Mucosa of rectum (tissue), 2 donors: ENCODE data around the gene UBAP2.

ENCODE experiments used
- H3K27ac ChIP-seq, 2 donors: one replicate each; pipeline ENCODE4 v1.7.0; 2013; ENCODE audit warnings: inconsistent platforms in 2 of 2, low read depth in 2 of 2, low read length in 2 of 2
- H3K27me3 ChIP-seq, 2 donors: one replicate each; pipeline ENCODE4 v1.7.0; 2013; ENCODE audit warnings: low read length in 2 of 2; ENCODE audit not compliant: control insufficient read depth in 2 of 2, insufficient read depth in 2 of 2
- H3K36me3 ChIP-seq, 2 donors: one replicate each; pipeline ENCODE4 v1.7.0; 2013; ENCODE audit warnings: low read length in 2 of 2; ENCODE audit not compliant: control insufficient read depth in 2 of 2, insufficient read depth in 2 of 2
- H3K4me1 ChIP-seq, 2 donors: one replicate each; pipeline ENCODE4 v1.7.0; 2013; ENCODE audit warnings: low read length in 2 of 2, mild to moderate bottlenecking in 1 of 2; ENCODE audit not compliant: control insufficient read depth in 2 of 2, insufficient read depth in 2 of 2
- H3K4me3 ChIP-seq, 2 donors: one replicate each; pipeline ENCODE4 v1.7.0; 2013; ENCODE audit warnings: low read length in 2 of 2
- H3K9ac ChIP-seq, 2 donors: one replicate each; pipeline ENCODE4 v1.7.0; 2013; ENCODE audit warnings: low read length in 2 of 2, low read depth in 1 of 2, mild to moderate bottlenecking in 1 of 2
- H3K9me3 ChIP-seq, 2 donors: one replicate each; pipeline ENCODE4 v1.7.0; 2013; ENCODE audit warnings: low read length in 2 of 2; ENCODE audit not compliant: control insufficient read depth in 2 of 2
- donor health status: healthy.
- donor health status: Normal muscosa, but diverticular disease.

UBAP2 gene

GRCh38 chr9:33908749-33909148, 139.9 kb downstream of the UBAP2 start:
- Histone ChIP-seq H3K9ac (no peak overlapping the region), H3K27me3 (no peaks in the 10 kb centered on the region), H3K4me3 (no peak overlapping the region), H3K36me3 (peaks cover 3 to 14% of the 10 kb centered on the region in 2 donors), H3K9me3 (no peaks in the 10 kb centered on the region), H3K4me1 (no peaks in the 10 kb centered on the region), H3K27ac (no peak overlapping the region)

DNA sequence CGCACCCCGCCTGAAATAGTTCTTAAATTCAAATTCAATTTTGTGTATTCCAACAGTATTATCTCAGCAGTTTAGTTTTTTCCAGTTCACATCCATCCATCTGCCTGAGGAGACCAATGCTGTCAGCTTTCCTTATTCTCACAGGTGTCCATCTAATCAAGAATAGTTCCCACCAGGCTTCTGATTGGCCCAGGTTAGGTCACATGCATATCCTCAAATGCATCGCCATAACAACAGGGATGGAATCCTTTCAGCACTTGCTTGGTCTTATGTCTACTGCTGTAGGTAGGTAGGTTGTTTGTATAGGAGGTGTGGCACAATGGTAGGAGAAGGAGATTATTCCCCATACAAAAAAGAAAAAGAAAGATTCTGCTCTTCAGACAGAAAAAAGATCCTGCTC, 140.6 kb downstream of the UBAP2 start:
- Histone ChIP-seq H3K9me3 (no peaks in the 10 kb centered on the region), H3K36me3 (peaks cover 7 to 11% of the 10 kb centered on the region in 2 donors), H3K4me3 (no peak overlapping the region), H3K9ac (no peak overlapping the region), H3K27me3 (no peaks in the 10 kb centered on the region), H3K27ac (no peak overlapping the region), H3K4me1 (no peaks in the 10 kb centered on the region)

DNA sequence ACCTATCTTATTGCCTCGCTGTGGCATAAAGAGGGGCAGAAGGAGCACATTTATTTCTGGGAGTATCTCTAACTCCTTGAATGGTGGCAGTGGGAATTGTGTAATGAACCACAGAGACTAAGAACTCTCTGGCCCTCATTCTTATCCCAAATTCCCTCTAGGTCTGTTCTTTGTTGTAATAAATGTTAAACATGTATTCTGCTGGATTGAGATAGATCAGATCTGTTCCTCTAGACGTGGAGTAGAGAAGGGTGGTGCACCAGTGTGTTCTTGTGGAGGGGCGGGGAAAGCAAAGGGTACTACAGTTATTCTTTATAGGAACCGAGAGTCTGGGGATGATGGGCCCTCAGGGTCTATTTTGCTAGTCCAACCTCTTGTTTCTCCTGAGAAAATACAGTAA, 141.3 kb downstream of the UBAP2 start:
- Histone ChIP-seq H3K4me3 (no peak overlapping the region), H3K4me1 (no peaks in the 10 kb centered on the region), H3K36me3 (peaks cover 8 to 10% of the 10 kb centered on the region in 2 donors), H3K27ac (no peak overlapping the region), H3K9me3 (no peaks in the 10 kb centered on the region), H3K9ac (no peak overlapping the region), H3K27me3 (no peaks in the 10 kb centered on the region)

GRCh38 chr9:33906769-33907168, 141.9 kb downstream of the UBAP2 start:
- Histone ChIP-seq H3K4me1 (no peaks in the 10 kb centered on the region), H3K4me3 (no peak overlapping the region), H3K9ac (no peak overlapping the region), H3K9me3 (no peaks in the 10 kb centered on the region), H3K27ac (no peak overlapping the region), H3K36me3 (peaks cover 12 to 15% of the 10 kb centered on the region in 2 donors), H3K27me3 (no peaks in the 10 kb centered on the region)

- no peak overlapping the region for H3K27ac ChIP-seq
- no peaks in the 10 kb centered on the region for H3K27me3 ChIP-seq
Measured at GRCh38 chr9:33905137-33905536, 143.6 kb downstream of the UBAP2 start.

DNA sequence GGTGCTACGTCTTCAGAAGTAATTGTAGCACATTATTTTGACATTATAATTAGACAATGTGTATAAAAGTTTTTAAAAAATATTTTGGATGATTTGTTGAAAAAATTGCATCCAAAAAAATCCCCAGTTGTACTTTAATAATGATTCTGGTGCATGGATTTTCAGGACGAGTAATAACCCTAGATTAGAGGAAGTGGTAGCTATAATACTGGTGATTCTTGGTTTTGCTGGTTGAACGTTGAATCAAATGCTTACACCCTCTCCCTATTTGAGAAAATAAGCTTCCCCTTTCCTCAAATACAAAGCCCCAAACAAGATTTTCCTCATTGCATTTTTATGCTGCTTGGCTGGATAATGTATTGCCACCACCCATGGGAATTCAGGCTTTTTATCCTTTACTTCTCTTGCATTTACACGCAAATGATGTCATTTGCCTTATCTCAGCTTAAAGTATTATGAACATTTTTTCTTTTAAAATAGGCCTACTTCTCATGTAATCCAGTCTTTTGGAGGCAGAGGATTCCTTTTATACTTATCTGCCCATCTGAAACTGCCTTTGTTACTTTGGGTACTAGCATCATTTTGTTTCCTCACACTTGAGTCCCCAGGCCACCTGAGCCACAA, 145.4 kb downstream of the UBAP2 start:
- Histone ChIP-seq H3K9ac (no peak overlapping the region), H3K36me3 (peaks cover 23% of the 10 kb centered on the region in 2 donors), H3K9me3 (no peaks in the 10 kb centered on the region), H3K27ac (no peak overlapping the region), H3K27me3 (no peaks in the 10 kb centered on the region), H3K4me1 (no peaks in the 10 kb centered on the region), H3K4me3 (no peak overlapping the region)

More at GRCh38 chr9:33905137-33905536, 143.6 kb downstream of the UBAP2 start:
- no peaks in the 10 kb centered on the region for H3K9me3 ChIP-seq
- peaks cover 20 to 23% of the 10 kb centered on the region in 2 donors for H3K36me3 ChIP-seq
- no peak overlapping the region for H3K9ac ChIP-seq
- no peaks in the 10 kb centered on the region for H3K4me1 ChIP-seq
- H3K4me3 ChIP-seq, result no peak overlapping the region

GRCh38 chr9:33894316-33894715, 154.4 kb downstream of the UBAP2 start:
- Histone ChIP-seq H3K9me3 (no peaks in the 10 kb centered on the region), H3K27ac (no peak overlapping the region), H3K4me3 (no peak overlapping the region), H3K4me1 (no peaks in the 10 kb centered on the region), H3K27me3 (no peaks in the 10 kb centered on the region), H3K36me3 (peaks cover 0 to 4% of the 10 kb centered on the region in 2 donors), H3K9ac (no peak overlapping the region)

DNA sequence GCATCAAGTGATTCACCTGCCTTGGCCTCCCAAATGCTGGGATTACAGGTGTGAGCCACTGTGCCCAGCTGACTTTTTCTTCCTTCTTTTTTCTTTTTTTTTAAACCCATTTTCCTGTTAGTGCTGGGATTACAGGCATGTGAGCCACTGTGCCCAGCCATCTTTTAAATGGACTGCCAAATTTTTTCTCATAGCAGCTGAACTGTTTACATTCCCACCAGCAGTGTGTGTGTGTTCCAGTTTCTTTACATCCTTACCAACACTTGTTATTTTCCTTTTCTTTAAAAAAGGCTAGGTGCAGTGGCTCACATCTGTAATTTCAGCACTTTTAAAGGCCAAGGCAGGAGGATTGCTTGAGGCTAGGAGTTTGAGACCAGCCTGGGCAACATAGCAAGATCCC, 154.8 kb downstream of the UBAP2 start:
- H3K27me3 ChIP-seq, result no peaks in the 10 kb centered on the region
- no peak overlapping the region for H3K4me3 ChIP-seq
- no peak overlapping the region for H3K27ac ChIP-seq
- no peak overlapping the region for H3K9ac ChIP-seq
- peaks cover 0 to 4% of the 10 kb centered on the region in 2 donors for H3K36me3 ChIP-seq
- no peaks in the 10 kb centered on the region for H3K4me1 ChIP-seq
- no peaks in the 10 kb centered on the region for H3K9me3 ChIP-seq

GRCh38 chr9:33885948-33886347, 162.7 kb downstream of the UBAP2 start:
- Histone ChIP-seq H3K9me3 (no peaks in the 10 kb centered on the region), H3K9ac (no peak overlapping the region), H3K4me1 (peaks cover 0 to 4% of the 10 kb centered on the region in 2 donors)

GRCh38 chr9:33884856-33885701, 163.6 kb downstream of the UBAP2 start:
- no peak overlapping the region for H3K9ac ChIP-seq
- H3K4me1 ChIP-seq, result peaks cover 0 to 4% of the 10 kb centered on the region in 2 donors
- H3K27me3 ChIP-seq, result no peaks in the 10 kb centered on the region
- H3K36me3 ChIP-seq, result peaks cover 0 to 8% of the 10 kb centered on the region in 2 donors
- no peaks in the 10 kb centered on the region for H3K9me3 ChIP-seq
- H3K4me3 ChIP-seq, result no peak overlapping the region
- H3K27ac ChIP-seq, result no peak overlapping the region

More at GRCh38 chr9:33885948-33886347, 162.7 kb downstream of the UBAP2 start:
- no peaks in the 10 kb centered on the region for H3K27me3 ChIP-seq
- peaks cover 0 to 8% of the 10 kb centered on the region in 2 donors for H3K36me3 ChIP-seq
- no peak overlapping the region for H3K4me3 ChIP-seq
- H3K27ac ChIP-seq, result no peak overlapping the region
